GM21737 (cell line): ENCODE measurements around the gene LSM2.
"Not testable (repeated sequence)": the region's sequence is repeated elsewhere in the genome, so short reads cannot be mapped to it uniquely, and the experiment has no call there.

Experiments
- ATAC-seq: cut with Tn5 transposase; IDR thresholded peaks from one replicate; pipeline ENCODE4 v1.9.1; 2021; ENCODE audit warnings: mild to moderate bottlenecking, moderate library complexity; ENCODE audit not compliant: unreplicated experiment

Gene LSM2

GRCh38 chr6:31827286-31828079 lies 20.7 kb upstream of the LSM2 start, which contains the start of gene HSPA1B:
Gene HSPA1B (plus strand): TSS chr6:31827738. CDS start chr6:31827951, 213 bp downstream.
- ATAC-seq: peak; percentile 57

- no peak for ATAC-seq
Observed at GRCh38 chr6:31826793-31827285, 20.1 kb upstream of the LSM2 start.

- ATAC-seq: no peak
Observed at GRCh38 chr6:31825553-31825952, 18.8 kb upstream of the LSM2 start.

GRCh38 chr6:31823592-31824196 lies 16.9 kb upstream of the LSM2 start:
- not testable (repeated sequence) for ATAC-seq

- ATAC-seq: no peak
Observed at GRCh38 chr6:31822036-31822821, 15.5 kb upstream of the LSM2 start.

- ATAC-seq: no peak
Observed at GRCh38 chr6:31821301-31822035, 14.7 kb upstream of the LSM2 start.

GRCh38 chr6:31820399-31820798 lies 13.6 kb upstream of the LSM2 start:
- ATAC-seq: not testable (repeated sequence)

- ATAC-seq: no peak
Observed at GRCh38 chr6:31819871-31820299, 13.1 kb upstream of the LSM2 start.

- ATAC-seq: not testable (repeated sequence)
Observed at GRCh38 chr6:31817929-31818511, 11.3 kb upstream of the LSM2 start.

- not testable (repeated sequence) for ATAC-seq
Observed at GRCh38 chr6:31817133-31817928, 10.6 kb upstream of the LSM2 start.

GRCh38 chr6:31815025-31815838 lies 8.5 kb upstream of the LSM2 start, which contains the start of the genes HSPA1A and HSPA1L:
Gene HSPA1A (plus strand): TSS chr6:31815543. CDS start chr6:31815757, 214 bp downstream.
Gene HSPA1L (minus strand): TSS chr6:31815283. CDS start chr6:31811972, 3,311 bp downstream.
- no peak for ATAC-seq

GRCh38 chr6:31814677-31815024 lies 7.9 kb upstream of the LSM2 start:
- ATAC-seq: no peak

- ATAC-seq: no peak
Observed at GRCh38 chr6:31813465-31813849, 6.7 kb upstream of the LSM2 start.

GRCh38 chr6:31811645-31812044 lies 4.9 kb upstream of the LSM2 start:
- ATAC-seq: no peak

- ATAC-seq: not testable (repeated sequence)
Observed at GRCh38 chr6:31808599-31808998, 1.8 kb upstream of the LSM2 start.

- ATAC-seq: peak; percentile 6
Observed at GRCh38 chr6:31805939-31806469, 762 bp downstream of the LSM2 start.

GRCh38 chr6:31801031-31801927 lies 5.5 kb downstream of the LSM2 start:
- ATAC-seq: not testable (repeated sequence)
